Stimulated activated CD8-positive, alpha-beta memory T cell treated with anti-CD3 and anti-CD28 coated beads, Interleukin-15, amount 100 ng/mL, for 1 hour (primary cell): ENCODE results near the gene ITIH6.

ENCODE experiments used
- DNase-seq: peaks from one replicate; pipeline ENCODE4 v3.0.0-alpha.2; 2020; ENCODE audit warnings: low read depth

The ITIH6 gene

GRCh38 chrX:54710920-54711319 lies 87.1 kb downstream of the ITIH6 start:
- no peak for DNase-seq

GRCh38 chrX:54708404-54708803 lies 89.7 kb downstream of the ITIH6 start:
- no peak for DNase-seq
